PC-9 (cell line): Measurements from ENCODE around the gene PTPRD.

Source experiments
- CTCF ChIP-seq: fragments of 200-600 bp; sonication (generic); conservative IDR thresholded peaks from 2 replicates; pipeline ENCODE4 v1.6.1; 2017; ENCODE audit warnings: mixed run types, antibody characterized with exemption, mild to moderate bottlenecking, moderate library complexity
- EZH2 ChIP-seq: fragments of 200-600 bp; sonication (generic); IDR thresholded peaks from 2 replicates; pipeline ENCODE4 v1.8.0; 2017; ENCODE audit warnings: antibody characterized with exemption, low read depth

DNA sequence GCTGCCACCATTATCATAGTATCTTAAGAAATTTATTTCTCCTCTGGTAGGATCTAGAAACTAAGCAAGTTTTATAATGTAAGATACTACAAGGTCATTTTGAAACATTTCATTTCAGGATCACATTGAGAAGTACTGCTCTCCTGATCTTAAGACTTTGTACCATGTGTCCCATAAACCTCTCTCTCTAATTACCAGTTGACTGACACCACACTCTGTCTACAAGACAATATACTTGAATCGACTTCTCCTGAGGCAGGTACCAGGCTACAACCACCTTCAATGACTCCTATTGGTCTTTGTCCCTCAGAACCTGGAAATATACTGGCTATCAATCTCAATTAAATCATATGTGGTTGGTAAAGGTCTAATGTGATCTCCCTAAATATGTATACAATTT, 597.0 kb downstream of the PTPRD start:
- no peak for TF ChIP-seq CTCF
- TF ChIP-seq EZH2 = no peak
